Measurements from ENCODE around the gene TRAP1.
A peak's percentile ranks its signal among the peaks of the same experiment; 100 is the strongest.
"Not testable (repeated sequence)": the region's sequence is repeated elsewhere in the genome, so short reads cannot be mapped to it uniquely, and the experiment has no call there.

Gene TRAP1

DNA sequence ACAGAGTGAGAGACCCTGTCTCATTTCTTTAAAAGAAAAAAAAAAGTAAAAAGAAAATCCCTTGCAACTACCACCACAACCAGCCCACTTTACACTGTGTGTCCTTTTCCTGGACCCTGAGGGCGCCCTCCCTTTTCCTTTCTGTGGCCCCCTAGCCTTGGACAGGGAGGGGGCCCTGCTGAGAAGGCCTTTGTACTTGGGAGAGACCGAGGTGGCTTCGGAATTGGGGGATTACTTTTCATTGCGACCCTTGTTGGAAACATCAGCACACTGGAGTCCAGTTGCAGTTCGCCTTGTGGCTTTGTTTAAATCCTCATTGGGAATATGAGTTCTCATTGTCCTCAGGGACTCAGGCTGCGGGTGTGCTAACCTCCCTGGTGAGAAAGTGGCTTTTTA is 72.2 kb downstream of the TRAP1 start:
- no peak for DNase-seq

DNA sequence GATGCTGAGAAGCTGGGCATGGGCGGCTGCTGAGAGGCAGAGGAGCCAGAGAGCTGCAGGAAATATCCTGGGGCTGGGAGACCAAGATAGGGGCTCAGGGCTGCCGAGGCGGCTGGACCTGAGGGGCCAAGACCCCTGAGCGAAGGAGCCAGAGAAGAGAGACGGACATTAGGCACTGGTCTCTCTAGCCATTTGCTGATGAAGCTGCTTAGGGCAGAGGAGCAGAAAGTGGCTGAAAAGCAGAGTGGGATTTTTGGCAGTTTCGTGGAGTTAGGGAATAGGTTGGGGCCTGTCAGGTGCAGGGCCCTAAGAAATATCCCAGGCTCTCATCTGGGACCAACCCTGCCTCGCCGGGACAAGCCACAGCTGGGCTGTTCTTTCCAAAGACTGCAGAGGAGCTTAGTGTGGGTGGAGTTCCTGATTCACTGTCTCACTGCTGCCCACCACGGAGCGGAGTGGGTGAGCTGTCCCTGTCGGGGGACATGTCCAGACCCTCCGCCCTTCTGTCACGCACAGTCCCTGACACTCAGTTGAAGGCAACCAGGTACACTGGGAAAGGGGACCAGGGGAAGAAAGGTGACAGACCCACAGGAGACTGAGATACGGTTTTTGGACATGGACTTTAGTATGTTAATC is 74.1 kb downstream of the TRAP1 start:
- no peak for DNase-seq

DNA sequence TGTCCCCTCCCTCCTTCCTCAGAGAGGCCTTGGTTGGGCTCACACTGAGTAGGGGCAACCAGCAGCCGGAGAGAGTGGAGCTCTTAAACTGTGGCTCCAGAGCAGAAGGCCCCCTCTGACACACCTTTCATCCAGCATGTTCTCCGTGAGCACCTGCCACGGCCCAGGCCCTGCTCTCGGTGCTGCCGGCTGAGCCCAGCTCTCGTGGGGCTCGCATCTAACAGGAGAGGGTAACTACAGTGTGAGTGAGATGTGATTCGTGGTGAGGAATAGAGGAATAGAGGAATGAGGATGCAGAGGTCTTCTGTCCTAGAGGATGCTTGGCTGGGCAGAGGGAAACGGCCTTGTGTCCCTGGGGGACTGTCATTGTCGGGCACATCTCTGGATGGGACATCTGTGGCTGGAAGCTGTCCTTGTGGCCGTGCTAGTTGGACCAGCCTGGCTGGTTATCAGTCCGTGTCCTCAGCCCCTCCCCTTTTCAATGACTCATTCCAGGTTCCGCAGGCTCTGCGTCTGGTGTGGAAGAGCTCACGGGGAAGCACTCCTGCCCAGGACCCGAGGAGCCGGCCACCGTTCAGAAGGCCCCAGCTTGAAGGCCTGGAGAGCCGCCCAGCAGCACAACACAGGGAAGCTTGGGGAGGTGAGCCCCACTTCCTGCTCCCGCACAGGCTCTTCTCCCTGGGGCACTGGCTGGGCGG is 74.8 kb downstream of the TRAP1 start:
- no peak for DNase-seq

DNA sequence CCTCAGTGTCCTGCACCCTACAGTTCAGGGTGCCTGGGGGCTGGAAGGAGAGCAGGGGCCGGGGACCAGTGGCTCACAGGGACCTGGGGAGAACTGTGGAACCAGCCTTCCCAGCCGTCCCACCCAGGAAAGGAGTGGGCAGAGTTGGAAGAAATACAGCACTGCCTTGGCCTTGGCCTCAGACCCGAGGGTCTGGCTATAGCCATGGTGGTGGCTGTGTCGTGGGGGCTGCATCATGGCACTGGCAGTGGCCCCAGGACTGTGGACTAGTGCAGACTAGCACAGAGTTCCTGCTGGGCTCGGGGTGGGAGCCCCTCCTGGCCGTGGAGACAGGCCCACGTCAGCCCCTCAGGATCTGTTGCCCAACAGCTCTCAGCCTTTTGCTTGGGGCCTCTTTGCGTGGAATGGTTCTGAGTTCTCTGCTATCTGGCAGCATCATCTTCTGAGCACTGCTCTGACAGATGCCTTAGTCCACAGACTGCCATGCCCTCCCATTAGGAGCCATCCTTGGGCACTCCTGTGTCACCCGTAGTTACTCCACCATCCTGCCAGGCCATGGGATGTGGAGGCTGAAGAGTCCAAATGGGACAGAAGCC is 75.4 kb downstream of the TRAP1 start:
- no peak for DNase-seq

DNA sequence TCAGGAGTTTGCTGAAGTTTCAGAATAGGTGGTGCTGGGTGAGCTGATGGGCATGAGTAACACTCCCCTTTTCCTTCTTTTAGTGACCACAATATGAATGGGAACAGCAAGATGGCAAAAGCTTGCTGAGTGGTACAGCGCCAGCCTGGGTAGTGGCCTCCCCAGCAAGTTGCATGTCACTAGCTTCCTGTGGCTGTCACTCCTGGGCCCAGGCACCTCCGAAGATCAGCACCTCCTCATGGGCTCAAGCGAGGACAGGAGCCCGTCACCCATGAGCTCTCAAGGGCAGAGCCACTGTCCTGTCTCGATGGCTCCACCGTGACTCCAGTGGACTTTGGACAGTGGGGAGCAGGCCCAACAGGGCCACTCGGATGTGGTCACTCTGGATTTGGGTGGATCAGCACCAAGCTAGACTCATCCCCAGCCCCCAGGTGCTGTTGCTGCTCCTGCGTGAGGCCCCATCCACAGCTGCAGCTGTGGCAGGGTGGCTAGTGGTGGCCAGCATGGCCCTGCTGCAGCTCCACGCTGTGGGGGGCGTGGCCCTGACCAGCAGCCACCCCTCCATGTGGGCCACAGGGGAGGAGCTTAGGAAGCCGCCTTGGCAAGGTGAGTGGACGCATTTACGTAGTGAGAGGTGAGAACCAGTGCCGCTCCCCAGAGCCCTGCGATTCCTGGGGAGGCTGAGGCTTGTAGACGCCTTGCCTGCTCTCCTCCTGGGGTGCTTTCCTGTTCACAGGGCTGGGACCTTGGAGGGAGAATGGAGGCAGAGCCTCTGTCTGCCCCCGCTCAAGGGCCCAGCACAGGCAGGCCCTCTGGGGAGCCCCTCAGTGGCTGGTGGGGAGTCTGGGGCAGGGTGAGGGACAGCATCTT is 76.5 kb downstream of the TRAP1 start:
- DNase-seq, result no peak

DNA sequence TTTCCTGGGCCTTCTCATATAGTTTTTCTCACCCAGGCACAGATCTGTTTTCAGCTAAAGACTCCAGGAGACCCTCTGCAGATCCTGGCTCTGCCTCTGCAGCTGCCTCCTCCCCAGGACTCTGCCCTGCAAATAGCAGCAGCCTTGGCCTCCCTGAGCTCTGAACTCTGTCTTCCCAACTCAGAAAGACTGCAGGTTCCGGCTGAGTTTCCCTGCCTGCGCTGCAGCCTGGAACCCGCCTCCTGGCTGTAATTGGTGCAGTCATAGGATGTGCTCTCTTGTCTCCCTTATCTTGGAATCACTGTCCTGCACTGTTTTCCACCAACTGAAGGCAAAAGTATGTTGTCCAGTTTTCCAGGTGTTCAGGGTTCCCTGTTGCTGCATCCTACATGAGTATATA is 77.1 kb downstream of the TRAP1 start:
- DNase-seq, result no peak

DNA sequence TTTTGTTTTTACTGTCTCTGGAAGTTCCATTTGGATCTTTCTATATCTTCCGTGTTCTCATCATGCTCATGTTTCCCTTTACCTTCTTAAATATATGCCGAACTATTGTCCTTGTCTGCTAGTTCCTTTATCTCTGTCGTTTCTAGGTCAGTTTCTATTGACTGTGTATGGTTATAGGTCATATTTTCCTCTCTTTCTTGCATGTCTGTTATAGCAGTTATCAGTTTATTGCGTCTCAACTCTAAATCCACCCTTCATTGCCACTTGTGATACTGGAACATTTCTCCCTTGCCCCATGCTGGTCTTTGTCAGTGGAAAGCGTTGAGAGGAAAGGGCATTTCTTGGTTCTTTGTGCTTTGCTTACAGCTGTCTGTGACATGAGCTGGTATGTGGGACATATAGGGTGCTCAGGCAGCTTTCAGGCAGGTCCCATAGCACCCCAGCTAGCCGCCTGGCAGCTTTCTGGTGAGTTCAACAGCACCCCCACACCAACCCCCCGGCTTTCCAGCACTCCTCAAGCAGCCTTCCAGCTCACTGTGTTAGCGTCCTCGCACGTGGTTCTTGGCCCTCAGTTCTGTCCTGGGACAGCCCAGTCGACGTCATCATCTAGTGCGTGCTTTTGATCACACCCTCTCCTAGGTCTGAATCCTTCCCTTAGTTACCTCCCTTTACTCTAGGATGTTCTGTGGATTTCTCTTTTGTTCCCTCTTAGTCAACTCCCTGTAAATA is 78.2 kb downstream of the TRAP1 start:
- DNase-seq, result no peak

DNA sequence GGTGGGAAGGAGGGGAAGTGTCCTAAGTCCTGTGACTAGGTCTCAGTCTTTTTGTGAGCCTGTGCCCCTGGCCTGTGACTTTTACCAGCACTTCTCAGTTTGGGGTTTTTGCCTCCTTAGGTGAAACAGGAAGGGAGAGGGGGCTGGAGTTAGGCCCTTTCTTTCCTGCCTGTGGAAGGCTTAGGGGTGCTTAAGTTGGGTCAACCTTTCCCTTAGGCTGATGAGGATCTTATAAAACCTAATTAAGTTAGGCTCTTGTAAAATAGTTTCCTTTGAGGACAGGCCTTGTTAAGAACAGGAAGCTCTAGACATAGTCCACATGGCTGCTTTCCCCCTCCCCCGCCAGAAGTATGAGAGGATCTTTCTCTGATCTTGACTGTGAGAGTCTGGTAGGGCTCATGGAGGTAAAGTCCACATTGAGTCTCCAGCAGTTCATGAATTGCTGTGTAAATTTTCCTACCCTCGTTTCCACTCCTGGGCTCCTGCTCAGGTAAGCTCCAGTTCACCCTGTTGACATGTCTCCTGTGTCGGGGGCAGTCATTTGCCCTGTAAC is 79.9 kb downstream of the TRAP1 start:
- DNase-seq, result no peak

DNA sequence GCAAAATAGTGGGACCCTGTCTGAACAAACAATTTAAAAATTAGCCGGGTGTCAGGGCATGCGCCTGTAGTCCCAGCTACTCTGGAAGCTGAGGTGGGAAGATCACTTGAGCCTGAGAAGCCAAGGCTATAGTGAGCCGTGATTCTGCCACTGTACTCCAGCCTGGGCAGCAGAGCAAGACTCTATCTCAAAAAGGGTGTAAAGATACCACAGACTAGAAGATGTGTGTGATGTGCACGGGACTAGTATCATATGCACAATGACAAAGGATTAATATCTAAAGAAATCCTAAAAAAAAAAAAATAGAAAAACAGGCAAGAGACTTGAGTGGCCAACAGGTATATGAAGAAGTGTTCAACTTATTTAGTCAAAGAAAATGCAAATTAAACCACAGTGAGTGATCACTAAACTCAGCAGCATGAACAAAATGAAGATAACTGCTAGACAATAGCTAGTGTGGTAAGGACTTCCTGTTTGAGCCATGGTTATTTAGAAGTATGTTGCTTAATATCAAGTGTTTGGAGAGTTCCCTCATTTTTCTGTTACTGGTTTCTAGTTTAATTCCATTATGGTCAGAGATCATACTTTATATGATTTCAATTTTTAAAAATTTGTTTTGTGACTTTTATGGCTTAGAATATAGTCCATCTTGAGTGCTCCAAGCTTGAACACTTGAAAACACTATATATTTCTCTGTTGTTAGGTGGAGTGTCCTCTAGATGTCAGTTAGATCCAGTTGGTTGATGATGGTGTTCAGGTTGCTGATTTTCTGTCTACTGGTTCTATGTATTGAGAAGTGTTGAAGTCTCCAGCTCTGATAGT is 91.2 kb downstream of the TRAP1 start:
- no peak for DNase-seq

DNA sequence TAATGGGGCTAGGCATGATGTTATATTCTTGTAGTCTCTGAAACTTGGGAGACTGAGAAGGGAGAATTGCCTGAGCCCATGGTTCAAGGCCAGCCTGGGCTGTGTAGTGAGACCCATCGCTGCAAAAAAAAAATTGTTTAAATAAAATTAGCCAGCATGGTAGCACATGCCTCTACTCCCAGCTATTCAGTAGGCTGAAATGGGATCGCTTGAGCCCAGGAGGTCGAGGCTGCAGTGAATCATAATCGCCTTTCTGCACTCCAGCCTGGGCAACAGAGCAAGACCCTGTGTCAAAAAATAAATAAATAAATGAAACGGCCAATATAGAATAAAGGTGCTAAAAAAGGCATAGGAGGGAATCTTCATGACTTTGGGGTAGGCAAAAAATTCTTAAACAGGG is 92.0 kb downstream of the TRAP1 start:
- no peak for DNase-seq

DNA sequence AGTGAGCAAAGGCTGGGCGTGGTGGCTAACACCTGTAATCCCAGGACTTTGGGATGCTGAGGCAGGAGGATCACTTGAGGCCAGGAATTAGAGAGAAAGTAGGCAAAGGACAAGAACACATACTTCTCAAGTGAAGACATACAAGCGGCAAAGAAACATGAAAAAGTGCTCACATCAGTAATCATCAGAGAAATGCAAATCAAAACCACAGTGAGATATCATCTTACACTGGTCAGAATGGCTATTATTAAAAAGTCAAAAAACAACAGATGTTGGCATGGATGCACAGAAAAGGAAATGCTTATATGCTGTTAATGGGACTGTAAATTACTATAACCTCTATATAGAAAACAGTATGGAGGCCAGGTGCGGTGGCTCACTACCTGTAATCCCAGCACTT is 93.7 kb downstream of the TRAP1 start:
- DNase-seq, result no peak

DNA sequence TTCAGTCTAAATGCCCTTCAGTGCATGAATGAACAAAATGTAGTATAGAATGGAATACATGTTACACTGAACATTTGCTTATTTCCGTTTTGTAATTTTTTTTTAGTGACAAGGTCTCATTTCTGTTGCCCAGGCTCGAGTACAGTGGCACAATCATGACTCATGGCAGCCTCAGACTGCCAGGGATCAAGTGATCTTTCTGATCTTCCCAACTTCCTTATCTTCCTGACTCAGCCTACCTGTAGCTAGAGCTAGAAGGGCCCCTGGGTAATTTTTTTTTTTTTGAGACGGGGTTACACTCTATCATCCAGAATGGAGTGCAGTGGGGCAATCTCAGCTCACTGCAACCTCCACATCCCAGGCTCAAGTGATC is 98.6 kb downstream of the TRAP1 start:
- no peak for DNase-seq

DNA sequence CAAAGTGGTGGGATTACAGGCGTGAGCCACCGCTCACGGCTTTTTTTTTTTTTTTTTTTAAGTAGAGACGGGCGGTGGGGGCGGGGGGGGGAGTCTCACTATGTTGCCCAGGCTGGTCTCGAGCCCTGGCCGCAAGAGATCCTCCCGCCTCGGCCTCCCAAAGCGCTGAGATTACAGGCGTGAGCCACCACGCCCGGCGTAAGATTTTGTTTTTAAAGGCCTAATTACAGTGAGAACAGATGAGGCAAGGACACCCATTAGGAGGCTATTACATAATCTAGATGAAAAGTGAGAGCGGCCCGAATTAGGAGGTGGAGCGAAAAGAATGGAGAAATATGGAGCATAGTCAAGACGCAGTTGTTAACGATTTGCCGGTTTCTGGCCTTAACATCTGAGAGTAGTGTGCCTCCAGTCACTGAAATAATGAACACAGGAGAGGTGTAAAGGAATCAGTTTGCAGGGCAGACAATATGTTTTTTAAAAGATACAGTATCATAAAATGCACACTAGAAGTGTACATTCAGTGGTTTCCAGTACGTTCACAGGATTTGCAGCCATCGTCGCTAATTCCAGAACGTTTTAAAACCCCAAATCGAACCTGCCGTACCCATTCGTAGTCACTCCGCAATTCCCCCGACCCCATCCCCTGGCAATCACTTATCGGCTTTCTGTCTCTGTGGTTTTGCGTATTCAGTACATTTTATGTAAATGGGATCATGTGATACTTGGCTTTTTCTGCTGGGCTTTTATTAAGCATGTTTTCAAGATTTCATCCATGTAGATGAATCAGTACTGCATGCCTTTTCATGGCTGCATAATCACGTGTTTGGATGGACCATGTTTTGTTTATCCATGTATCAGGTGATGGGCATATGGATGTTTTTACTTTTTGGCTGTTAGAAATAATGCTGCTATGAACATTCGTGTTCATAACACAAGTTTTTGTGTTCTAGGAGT is 104.5 kb downstream of the TRAP1 start:
- DNase-seq, result no peak

DNA sequence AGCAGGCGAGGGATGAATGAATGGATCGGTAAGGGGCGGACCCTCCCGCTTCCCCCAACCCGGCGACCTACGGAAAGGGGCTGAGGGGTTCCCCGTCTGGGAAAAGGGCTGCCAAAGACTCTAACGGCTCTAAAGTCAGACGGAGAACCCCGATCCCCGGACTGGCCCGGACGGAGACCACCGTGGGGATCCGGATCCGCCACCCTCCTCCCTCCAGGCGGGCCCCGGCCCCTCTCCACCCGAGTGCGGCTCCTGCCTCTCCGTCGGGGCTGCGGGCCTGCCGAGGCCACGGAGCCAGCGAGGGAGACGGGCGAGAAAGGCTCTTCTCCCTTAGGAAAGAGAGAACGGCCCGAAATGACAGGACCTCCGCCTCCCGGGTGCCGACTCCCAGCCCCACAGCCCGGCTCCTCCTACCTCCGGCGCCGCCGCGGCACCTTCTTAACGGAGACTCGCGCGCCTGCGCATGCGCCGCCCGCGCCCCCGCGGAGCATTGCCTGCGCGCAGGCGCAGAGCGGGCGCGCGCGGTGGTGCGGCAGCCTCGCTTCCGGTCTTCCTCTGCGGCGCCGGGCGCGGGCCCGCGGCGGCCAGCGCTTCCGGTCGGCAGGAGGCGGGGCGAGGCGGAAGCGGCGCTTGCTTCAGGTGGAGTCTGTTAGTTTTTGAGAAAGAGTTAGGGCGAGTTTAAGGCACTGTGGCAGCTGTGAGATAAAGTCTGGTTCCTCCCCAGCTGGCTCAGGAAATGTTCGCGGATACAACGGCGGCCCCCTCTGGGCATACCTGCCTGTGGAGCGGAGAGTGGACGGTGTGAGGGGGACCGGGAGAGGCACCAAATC is 106.0 kb downstream of the TRAP1 start, which contains the start of gene SLX4:
SLX4 (minus strand) TSS at position 461 of the 830 bp plus-strand sequence. CDS start 2,642 bp downstream, outside the sequence.
- DNase-seq, result peak; percentile 95

DNA sequence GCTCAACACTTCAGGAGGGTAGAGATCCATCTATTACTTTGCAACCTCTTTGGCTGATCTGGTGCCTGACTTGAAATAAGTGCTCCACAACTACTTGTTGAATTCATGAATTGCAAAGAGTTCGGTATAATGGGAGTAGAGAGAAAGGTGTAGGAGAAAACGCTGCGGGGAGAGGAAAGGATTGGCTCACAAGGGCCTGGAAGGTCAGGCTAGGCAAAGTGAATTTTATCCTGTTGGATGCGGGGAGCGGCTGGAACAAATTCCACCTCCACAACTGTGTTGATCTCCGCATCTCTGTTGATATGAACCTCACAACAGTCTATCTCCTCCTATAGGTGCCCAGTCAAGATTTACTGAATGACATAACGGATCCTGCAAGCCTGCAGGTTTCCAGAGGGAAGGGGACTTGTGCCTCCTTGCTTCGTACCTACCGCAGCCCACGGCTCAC is 106.6 kb downstream of the TRAP1 start:
- no peak for DNase-seq

DNA sequence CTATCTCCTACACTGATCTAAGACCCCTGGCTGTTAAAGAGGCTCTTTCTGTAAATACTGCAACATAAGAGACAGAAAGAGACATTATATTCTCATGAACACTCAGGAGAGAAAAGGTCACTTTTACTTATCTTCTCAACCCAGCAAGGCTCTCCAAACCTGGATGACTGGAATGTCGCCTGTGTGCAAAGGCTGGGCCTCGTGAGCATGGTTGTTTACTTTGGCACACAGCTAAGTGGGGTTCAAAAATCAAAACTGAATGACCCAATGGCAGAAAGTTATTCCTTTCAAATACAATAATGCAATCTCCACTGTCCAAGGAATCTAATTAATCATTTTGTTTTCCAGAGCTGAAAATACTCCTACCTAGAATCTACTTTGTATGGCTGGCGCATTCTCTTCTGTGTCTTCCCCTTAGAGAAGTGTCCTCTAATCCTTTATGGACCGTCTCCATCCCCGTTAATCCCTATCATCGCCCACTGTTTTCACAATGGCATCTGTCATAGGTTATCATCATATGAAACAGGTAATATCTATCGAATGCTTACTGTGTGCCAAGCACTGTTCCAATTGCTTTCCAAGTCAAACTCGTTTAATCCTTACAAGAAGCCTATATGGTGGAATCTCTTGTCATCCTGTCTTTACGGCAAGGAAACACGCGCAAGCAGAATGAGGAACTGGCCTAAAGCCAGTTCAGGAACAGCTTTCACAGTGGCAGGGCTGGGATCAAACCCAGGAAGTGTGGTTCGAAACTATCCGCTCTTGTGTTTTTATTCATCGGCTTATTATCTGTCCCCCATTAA is 107.2 kb downstream of the TRAP1 start:
- no peak for DNase-seq

DNA sequence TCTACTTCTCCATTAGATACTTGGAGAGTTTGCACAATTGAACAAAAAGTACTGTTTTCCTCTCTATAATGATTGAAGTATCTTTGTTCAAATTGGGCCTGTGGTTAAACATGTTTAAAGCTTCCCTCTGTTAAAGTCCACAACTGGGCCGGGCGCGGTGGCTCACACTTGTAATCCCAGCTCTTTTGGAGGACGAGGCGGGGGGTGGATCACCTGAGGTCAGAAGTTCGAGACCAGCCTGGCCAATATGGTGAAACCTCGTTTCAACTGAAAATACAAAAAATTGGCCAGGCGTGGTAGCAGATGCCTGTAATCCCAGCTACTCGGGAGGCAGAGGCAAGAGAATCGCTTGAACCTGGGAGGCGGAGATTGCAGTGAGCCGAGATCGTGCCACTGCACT is 108.3 kb downstream of the TRAP1 start:
- not testable (repeated sequence) for DNase-seq

DNA sequence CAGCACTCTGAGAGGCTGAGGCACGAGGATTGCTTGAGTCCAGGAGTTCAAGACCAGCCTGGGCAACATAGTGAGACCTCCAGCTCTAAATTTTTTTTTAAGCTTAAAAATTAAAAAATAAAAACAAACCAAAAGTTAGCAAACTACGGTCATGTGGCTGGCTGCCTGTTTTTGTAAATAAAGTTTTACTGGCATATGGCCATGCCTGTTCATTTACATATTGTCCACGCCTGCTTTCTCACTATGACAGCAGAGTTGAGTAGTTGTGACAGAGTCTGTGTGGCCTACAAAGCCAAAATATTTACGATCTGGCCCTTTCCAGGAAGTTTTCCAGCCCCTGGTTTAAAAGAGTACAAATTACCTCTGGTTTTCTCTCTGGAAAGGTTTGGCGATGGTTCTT is 109.3 kb downstream of the TRAP1 start:
- DNase-seq, result no peak

All from NCI-H146 (cell line).